Retinal pigment epithelial cell (primary cell): Measurements from ENCODE around the gene SLC2A4RG.
"Not testable (repeated sequence)": the region's sequence is repeated elsewhere in the genome, so short reads cannot be mapped to it uniquely, and the experiment has no call there.

Source experiments
- DNase-seq: peaks from one replicate; pipeline ENCODE4 v3.0.0-alpha.2; 2010; ENCODE audit warnings: low read depth
- H3K4me3 ChIP-seq: 2 replicates; pipeline ENCODE4 v1.5.1; 2011; ENCODE audit warnings: mild to moderate bottlenecking, low read length, control low read depth, moderate library complexity
- TF ChIP-seq, protein P1 (sequence below): conservative IDR thresholded peaks from 2 replicates; pipeline ENCODE4 v1.5.1; 2011; ENCODE audit warnings: low read depth, low read length, control low read depth, inconsistent platforms

Gene SLC2A4RG

DNA sequence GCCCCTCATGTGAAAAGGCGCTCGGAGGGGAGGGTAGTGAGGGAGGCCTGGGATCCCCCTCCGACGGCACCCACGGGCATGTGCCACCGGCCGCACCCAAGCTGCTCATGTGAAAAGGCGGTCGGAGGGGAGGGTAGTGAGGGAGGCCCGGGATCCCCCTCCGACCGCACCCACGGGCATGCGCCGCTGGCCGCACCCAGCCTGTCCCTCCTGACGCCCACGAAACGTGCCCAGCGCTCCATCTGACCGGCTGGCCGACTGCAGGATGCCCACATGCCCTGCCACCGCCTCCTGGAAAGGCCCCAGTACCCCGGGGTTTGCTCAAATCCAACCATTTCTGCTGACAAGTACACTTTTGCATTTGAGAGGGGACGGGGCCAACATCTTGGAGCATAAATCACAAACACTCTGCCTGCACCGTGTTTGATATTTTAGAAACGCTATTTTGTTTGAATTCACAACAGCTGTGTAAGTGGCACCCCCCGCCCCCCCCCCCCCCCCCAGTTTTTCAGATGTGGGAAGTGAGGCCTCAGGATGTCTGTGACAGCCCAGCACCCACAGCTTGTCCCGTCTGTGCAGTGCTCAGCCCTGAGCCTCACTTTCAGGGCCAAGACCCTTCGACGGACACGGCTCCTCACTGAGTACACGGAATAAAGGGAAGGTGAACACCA lies 34.1 kb downstream of the SLC2A4RG start:
- no peak for DNase-seq
- TF ChIP-seq, protein P1, sequence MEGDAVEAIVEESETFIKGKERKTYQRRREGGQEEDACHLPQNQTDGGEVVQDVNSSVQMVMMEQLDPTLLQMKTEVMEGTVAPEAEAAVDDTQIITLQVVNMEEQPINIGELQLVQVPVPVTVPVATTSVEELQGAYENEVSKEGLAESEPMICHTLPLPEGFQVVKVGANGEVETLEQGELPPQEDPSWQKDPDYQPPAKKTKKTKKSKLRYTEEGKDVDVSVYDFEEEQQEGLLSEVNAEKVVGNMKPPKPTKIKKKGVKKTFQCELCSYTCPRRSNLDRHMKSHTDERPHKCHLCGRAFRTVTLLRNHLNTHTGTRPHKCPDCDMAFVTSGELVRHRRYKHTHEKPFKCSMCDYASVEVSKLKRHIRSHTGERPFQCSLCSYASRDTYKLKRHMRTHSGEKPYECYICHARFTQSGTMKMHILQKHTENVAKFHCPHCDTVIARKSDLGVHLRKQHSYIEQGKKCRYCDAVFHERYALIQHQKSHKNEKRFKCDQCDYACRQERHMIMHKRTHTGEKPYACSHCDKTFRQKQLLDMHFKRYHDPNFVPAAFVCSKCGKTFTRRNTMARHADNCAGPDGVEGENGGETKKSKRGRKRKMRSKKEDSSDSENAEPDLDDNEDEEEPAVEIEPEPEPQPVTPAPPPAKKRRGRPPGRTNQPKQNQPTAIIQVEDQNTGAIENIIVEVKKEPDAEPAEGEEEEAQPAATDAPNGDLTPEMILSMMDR = no peak
- H3K4me3 ChIP-seq = no peak overlapping the region

DNA sequence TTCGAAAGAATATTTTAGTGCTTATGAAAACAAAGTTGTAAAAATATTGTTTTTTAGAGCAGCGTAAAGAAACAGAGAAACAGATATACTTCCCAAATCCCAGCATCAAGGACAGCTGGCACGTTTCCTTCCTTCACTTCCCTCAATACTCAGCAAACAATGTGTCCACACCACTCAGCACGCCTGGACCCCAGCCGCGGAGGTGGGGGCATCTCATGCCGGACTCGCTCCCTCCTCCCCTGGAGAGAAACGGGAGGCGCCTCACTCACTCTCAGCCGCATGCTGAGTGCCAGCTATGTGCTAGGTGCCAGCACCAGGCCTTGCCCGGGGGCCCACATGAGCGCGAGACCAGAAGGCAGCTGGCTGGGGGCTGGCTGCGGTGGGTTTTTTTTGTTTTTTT lies 34.7 kb downstream of the SLC2A4RG start:
- TF ChIP-seq, protein P1 = no peak
- DNase-seq = no peak
- no peak overlapping the region for H3K4me3 ChIP-seq

DNA sequence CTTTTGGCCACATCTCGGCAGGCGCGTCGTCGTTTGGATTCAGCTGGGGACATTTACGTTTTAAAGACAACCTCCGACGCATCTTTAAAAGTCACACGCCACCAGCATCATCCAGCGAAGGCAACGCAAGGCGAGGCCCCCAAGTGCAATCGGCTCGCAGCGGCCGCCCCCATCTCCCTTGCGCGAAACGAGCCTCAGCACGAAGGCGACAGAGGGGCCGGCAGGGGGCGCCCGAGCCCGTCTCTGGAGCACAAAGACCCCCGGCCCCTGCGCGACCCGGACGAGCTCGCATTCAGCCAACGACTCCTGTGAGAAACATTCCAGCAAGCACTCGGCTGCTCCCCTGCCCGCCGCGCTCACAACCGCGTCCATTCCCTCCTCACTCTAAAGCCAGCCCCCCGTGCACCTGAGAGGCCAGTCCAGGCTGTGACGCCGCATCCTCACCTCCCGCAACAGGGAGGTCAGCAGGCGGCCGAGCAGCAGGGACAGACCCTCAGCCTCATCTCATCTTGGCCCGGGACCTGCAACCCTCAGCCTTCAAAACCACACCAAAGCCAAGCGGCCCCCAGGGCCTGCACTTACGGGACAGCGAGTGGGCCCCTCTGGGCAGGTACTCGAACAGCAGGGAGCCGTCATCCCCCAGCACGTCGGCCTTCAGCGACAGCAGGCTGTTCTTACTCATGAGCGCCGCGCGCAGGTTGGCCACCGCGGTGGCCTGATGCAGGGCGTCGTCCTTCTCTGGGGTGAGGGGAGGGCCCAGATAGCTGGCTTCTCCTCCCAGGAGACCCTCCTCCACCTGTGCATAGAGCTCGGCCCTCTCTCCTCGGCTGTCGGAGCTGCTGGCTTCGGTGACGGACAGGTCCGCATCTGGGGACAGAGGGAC lies 35.8 kb downstream of the SLC2A4RG start:
- no peak for DNase-seq
- peak overlapping the region; percentile 38 for H3K4me3 ChIP-seq
- TF ChIP-seq, protein P1 = peak; percentile 72

DNA sequence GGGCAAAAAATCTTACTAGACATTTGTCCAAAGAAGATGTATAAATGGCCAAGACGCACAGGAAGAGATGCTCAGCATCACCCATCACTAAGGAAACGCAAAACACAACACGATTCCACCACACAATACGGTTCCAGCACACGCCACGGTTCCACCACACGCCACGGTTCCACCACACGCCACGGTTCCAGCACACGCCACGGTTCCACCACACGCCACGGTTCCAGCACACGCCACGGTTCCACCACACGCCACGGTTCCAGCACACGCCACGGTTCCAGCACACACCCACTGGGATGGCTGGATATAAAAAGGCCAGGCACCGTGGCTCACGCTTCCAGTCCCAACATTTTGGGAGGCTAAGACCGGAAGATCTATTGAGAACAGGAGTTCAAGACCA lies 37.3 kb downstream of the SLC2A4RG start:
- H3K4me3 ChIP-seq, DNase-seq: not testable (repeated sequence)

DNA sequence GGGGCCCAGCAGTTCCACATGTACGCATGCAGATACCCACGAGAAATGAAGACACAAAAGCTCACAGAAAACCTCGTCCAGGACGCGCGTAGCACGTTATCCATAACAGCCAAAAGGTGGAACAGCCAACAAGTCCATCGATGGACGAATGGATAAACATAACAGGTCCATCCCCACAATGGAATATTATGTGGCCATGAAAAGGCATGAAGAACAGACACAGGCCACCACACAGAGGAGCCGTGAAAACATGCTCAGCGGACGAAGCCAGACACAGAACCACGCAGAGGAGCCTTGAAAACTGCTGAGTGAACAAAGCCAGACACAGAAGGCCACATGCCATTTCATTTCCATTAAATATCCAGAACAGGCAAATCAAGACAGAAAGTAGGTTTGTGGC lies 38.0 kb downstream of the SLC2A4RG start:
- DNase-seq = no peak
- TF ChIP-seq, protein P1 = no peak
- H3K4me3 ChIP-seq = no peak overlapping the region

DNA sequence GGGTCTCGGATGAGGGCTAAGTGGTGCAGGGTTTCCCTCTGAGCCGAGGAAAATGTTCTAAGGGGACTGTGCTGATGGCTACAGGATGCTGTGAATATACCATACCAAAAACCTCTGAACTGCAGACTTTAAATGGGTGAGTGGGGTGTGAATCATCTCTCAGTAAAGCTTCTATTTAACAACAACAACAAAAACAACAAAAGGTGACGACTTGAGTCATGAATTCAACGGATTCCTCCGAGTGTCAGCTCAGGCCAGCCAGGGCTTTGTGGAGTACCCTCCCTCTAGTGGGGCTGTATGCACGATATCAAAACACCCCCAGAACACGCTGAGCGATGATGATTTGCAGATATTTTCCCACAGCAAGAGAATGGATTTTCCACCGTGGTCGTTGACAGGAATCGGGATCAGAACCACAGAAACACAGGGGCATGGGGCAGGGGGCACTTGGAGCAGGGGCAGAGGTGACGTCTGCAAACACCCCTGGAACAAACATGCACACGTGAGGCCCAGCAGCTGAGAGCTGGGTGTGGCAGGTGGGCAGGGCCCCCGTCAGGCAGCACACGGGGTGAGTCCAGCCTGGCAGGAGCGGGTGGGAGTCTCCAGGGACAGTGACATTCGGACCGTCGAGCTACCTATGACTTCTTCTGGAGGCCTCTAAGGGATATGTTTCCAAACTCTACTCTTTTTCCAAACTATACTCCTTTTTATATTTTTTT lies 38.6 kb downstream of the SLC2A4RG start:
- no peak overlapping the region for H3K4me3 ChIP-seq
- DNase-seq = no peak
- TF ChIP-seq, protein P1 = no peak

DNA sequence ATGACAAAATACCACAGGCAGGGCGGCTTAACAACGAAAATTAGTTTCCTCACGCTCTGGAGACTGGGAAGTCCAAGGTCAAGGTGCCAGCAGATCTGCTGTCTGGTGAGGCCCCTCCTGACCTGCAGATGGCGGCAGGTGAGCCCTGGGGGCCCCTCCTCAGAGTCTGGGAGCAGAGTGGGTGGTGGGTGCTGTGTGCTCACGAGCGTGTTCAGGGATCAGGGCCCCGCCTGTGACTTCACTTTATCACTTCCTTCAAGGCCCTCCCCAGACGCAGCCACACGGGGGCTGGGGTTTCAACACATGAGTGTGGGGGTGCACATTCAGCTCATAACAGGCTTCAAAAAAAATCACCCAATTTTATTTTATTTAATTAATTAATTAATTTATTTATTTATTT lies 39.3 kb downstream of the SLC2A4RG start:
- DNase-seq = no peak
- TF ChIP-seq, protein P1 = no peak
- no peak overlapping the region for H3K4me3 ChIP-seq
